ENCODE measurements around the gene EIF2B2. TPM values are rescaled to one million over a fixed set of nuclear protein-coding genes. Genes with fewer than 3 reads are reported as not detected.

Gene EIF2B2
- total RNA-seq, 1 experiment from 2014 or later = 48.3 TPM

GRCh38 chr14:75053396-75054291, 50.9 kb downstream of the EIF2B2 start:
- no peak overlapping the region for H2BK15ac ChIP-seq (ENCODE audit: low read depth, low read length)

More at GRCh38 chr14:75053396-75054291, 50.9 kb downstream of the EIF2B2 start:
- H3K9me3 Mint-ChIP-seq = no peaks in the 10 kb centered on the region; a peak in 1 of 5 replicates
- Histone ChIP-seq H2BK120ac (ENCODE audit: low read depth, low read length, poor library complexity, severe bottlenecking) (no peak overlapping the region), H3K4ac (ENCODE audit: low read depth, low read length) (no peak overlapping the region), H3K79me1 (ENCODE audit: insufficient read depth, low read depth, low read length, poor library complexity, severe bottlenecking) (no peaks in the 10 kb centered on the region), H3K4me1 (ENCODE audit: insufficient read depth, low read length) (no peaks in the 10 kb centered on the region), H2AK5ac (ENCODE audit: insufficient read length, low read length) (no peak overlapping the region), H4K8ac (replicated peaks; ENCODE audit: insufficient read length, low read depth, low read length) (no peak overlapping the region), H2BK12ac (ENCODE audit: insufficient read length, low read depth, low read length) (no peak overlapping the region), H3T11ph (ENCODE audit: low read length) (no peak overlapping the region), H3K14ac (ENCODE audit: insufficient read depth, low read length) (no peak overlapping the region), H3K4me2 (ENCODE audit: insufficient read depth, insufficient read length, low read length) (no peak overlapping the region), H3K9ac (ENCODE audit: extremely low read depth, insufficient read length, low read length) (no peak overlapping the region), H4K5ac (ENCODE audit: insufficient read length, low read depth, low read length) (no peak overlapping the region), H2BK20ac (ENCODE audit: low read depth, low read length, poor library complexity, severe bottlenecking) (no peak overlapping the region), H2BK5ac (ENCODE audit: insufficient read length, low read length) (no peak overlapping the region), H3K18ac (ENCODE audit: insufficient read length, low read depth, low read length) (no peak overlapping the region), H4K91ac (ENCODE audit: insufficient read length, low read depth, low read length) (no peak overlapping the region), H3K27me3 (ENCODE audit: insufficient read depth, low read length) (no peaks in the 10 kb centered on the region), H4K20me1 (ENCODE audit: control insufficient read depth, insufficient read depth, insufficient read length) (no peaks in the 10 kb centered on the region), H2AFZ (ENCODE audit: low read length) (no peak overlapping the region), H3K79me2 (ENCODE audit: insufficient read depth, low read length) (no peaks in the 10 kb centered on the region), H3K56ac (ENCODE audit: insufficient read length, low read depth, low read length) (no peak overlapping the region), H3K23me2 (ENCODE audit: insufficient read length, low read depth, low read length, poor library complexity, severe bottlenecking) (peaks cover 3% of the 10 kb centered on the region), H3K9me3 (ENCODE audit: control insufficient read depth, low read depth, low read length) (no peaks in the 10 kb centered on the region), H3K27ac (ENCODE audit: insufficient read length, low read depth, low read length) (no peak overlapping the region), H3K23ac (ENCODE audit: insufficient read length, low read depth, low read length) (no peak overlapping the region)
- H3K4me1 Mint-ChIP-seq = no peaks in the 10 kb centered on the region; a peak in 1 of 4 replicates
- peak overlapping the region in 1 of 3 experiments; percentile 37; a peak in 2 of 7 replicates for H3K27ac Mint-ChIP-seq
- H3K27me3 Mint-ChIP-seq (ENCODE audit: low read depth) = no peaks in the 10 kb centered on the region
- H3K36me3 Mint-ChIP-seq (ENCODE audit: insufficient read depth in 1 of 3, low read depth in 3 of 3) = peaks cover 0 to 22% (median 10%) of the 10 kb centered on the region in 3 experiments; a peak in 5 of 7 replicates
- H3K4me3 Mint-ChIP-seq = no peak overlapping the region
- WGBS (ENCODE audit: extremely low coverage, insufficient read length, low lambda C conversion rate) = no CpG with 5 or more reads among the region's 5 CpGs
- TF ChIP-seq CTCF (conservative IDR thresholded peaks at IDR 0.05) = no peak
- no peak for DNase-seq

Data from H9 (cell line).